D721Med (cell line): ENCODE data around the gene ASIC2.

Experiments
- DNase-seq: peaks from one replicate; pipeline ENCODE4 v3.0.0; 2011; ENCODE audit warnings: low spot score; ENCODE audit not compliant: insufficient read length
- FAIRE-seq: peaks from 2 replicates; lab custom pipeline; 2011; peaks lifted over from hg19 to GRCh38; lab: Jason Lieb, UNC
- CTCF ChIP-seq: IDR thresholded peaks from 2 replicates; pipeline ENCODE4 v1.5.1; 2012; ENCODE audit warnings: mild to moderate bottlenecking, control low read depth; ENCODE audit not compliant: insufficient read depth; ENCODE audit errors: missing control alignments

The ASIC2 gene

GRCh38 chr17:33260638-33261037, 32.5 kb downstream of the ASIC2 start:
- DNase-seq (no peak), FAIRE-seq (no peak)
- TF ChIP-seq CTCF, result no peak

- FAIRE-seq (no peak), DNase-seq (no peak)
- TF ChIP-seq CTCF, result no peak
These were observed 34.8 kb downstream of the ASIC2 start for GRCh38 chr17:33258296-33258695.

- DNase-seq (no peak), FAIRE-seq (no peak)
- TF ChIP-seq CTCF, result no peak
These were observed 47.9 kb downstream of the ASIC2 start for GRCh38 chr17:33245183-33245582.

GRCh38 chr17:33243732-33244131, 49.4 kb downstream of the ASIC2 start:
- TF ChIP-seq CTCF, result no peak
- no peak for DNase-seq
- no peak for FAIRE-seq

- TF ChIP-seq CTCF, result no peak
- no peak for FAIRE-seq
- DNase-seq, result no peak
These were observed 50.5 kb downstream of the ASIC2 start for GRCh38 chr17:33242375-33243124.

- FAIRE-seq (no peak), DNase-seq (no peak)
- no peak for TF ChIP-seq CTCF
These were observed 51.7 kb downstream of the ASIC2 start for GRCh38 chr17:33241390-33241789.

- FAIRE-seq (no peak), DNase-seq (no peak)
These were observed 52.7 kb downstream of the ASIC2 start for GRCh38 chr17:33240362-33240761.

More at GRCh38 chr17:33240362-33240761, 52.7 kb downstream of the ASIC2 start:
- TF ChIP-seq CTCF, result no peak
